Measurements from ENCODE around the gene CKS1B.

Gene CKS1B

GRCh38 chr1:154958681-154959425 lies 15.6 kb upstream of the CKS1B start:
- TF ChIP-seq RAD21 (IDR thresholded peaks at IDR 0.05; ENCODE audit: low read depth) = no peak

- TF ChIP-seq TAF1 (IDR thresholded peaks at IDR 0.05; ENCODE audit: low read depth) = no peak
- TF ChIP-seq ZBTB7A (IDR thresholded peaks at IDR 0.05; ENCODE audit: low read depth) = no peak
- no peak for TF ChIP-seq EP300 (IDR thresholded peaks at IDR 0.05; ENCODE audit: borderline replicate concordance)
- no peak for TF ChIP-seq TEAD4 (IDR thresholded peaks at IDR 0.05)
- no peak for TF ChIP-seq EGR1 (IDR thresholded peaks at IDR 0.05)
Measured at GRCh38 chr1:154959426-154959780, 15.1 kb upstream of the CKS1B start.

- TF ChIP-seq, protein P1, sequence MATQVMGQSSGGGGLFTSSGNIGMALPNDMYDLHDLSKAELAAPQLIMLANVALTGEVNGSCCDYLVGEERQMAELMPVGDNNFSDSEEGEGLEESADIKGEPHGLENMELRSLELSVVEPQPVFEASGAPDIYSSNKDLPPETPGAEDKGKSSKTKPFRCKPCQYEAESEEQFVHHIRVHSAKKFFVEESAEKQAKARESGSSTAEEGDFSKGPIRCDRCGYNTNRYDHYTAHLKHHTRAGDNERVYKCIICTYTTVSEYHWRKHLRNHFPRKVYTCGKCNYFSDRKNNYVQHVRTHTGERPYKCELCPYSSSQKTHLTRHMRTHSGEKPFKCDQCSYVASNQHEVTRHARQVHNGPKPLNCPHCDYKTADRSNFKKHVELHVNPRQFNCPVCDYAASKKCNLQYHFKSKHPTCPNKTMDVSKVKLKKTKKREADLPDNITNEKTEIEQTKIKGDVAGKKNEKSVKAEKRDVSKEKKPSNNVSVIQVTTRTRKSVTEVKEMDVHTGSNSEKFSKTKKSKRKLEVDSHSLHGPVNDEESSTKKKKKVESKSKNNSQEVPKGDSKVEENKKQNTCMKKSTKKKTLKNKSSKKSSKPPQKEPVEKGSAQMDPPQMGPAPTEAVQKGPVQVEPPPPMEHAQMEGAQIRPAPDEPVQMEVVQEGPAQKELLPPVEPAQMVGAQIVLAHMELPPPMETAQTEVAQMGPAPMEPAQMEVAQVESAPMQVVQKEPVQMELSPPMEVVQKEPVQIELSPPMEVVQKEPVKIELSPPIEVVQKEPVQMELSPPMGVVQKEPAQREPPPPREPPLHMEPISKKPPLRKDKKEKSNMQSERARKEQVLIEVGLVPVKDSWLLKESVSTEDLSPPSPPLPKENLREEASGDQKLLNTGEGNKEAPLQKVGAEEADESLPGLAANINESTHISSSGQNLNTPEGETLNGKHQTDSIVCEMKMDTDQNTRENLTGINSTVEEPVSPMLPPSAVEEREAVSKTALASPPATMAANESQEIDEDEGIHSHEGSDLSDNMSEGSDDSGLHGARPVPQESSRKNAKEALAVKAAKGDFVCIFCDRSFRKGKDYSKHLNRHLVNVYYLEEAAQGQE (IDR thresholded peaks at IDR 0.05; ENCODE audit: low read depth) = no peak
- no peak for TF ChIP-seq YY1 (IDR thresholded peaks at IDR 0.05; ENCODE audit: low read depth)
- no peak for TF ChIP-seq ZBTB7A (IDR thresholded peaks at IDR 0.05; ENCODE audit: low read depth)
- no peak for TF ChIP-seq CREB1 (IDR thresholded peaks at IDR 0.05; ENCODE audit: low read depth)
- TF ChIP-seq TAF1 (IDR thresholded peaks at IDR 0.05; ENCODE audit: low read depth) = no peak
- TF ChIP-seq EP300 (IDR thresholded peaks at IDR 0.05; ENCODE audit: borderline replicate concordance) = no peak
- TF ChIP-seq CEBPB (IDR thresholded peaks at IDR 0.05) = no peak
- no peak for TF ChIP-seq TCF12 (IDR thresholded peaks at IDR 0.05; ENCODE audit: low read depth)
- TF ChIP-seq, protein P2, sequence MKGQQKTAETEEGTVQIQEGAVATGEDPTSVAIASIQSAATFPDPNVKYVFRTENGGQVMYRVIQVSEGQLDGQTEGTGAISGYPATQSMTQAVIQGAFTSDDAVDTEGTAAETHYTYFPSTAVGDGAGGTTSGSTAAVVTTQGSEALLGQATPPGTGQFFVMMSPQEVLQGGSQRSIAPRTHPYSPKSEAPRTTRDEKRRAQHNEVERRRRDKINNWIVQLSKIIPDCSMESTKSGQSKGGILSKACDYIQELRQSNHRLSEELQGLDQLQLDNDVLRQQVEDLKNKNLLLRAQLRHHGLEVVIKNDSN (IDR thresholded peaks at IDR 0.05) = no peak
- no peak for TF ChIP-seq TEAD4 (IDR thresholded peaks at IDR 0.05)
- no peak for TF ChIP-seq FOXM1 (IDR thresholded peaks at IDR 0.05; ENCODE audit: borderline replicate concordance, low read depth)
- TF ChIP-seq NFIC (IDR thresholded peaks at IDR 0.05) = no peak
- no peak for TF ChIP-seq MAX (IDR thresholded peaks at IDR 0.05)
- no peak for TF ChIP-seq RAD21 (IDR thresholded peaks at IDR 0.05; ENCODE audit: low read depth)
Measured at GRCh38 chr1:154960446-154961136, 13.9 kb upstream of the CKS1B start.

- peak; percentile 16; the same call in 1 of the 2 replicates for TF ChIP-seq MAX (IDR thresholded peaks at IDR 0.05)
- peak; percentile 76 for TF ChIP-seq TAF1 (IDR thresholded peaks at IDR 0.05; ENCODE audit: low read depth)
- TF ChIP-seq ZBTB7A (IDR thresholded peaks at IDR 0.05; ENCODE audit: low read depth) = peak; percentile 77; the same call in 1 of the 2 replicates
- no peak; the same call in 1 of the 2 replicates for TF ChIP-seq CEBPB (IDR thresholded peaks at IDR 0.05)
- TF ChIP-seq, protein P2 (IDR thresholded peaks at IDR 0.05) = no peak
- TF ChIP-seq FOXM1 (IDR thresholded peaks at IDR 0.05; ENCODE audit: borderline replicate concordance, low read depth) = no peak
- peak; percentile 42; the same call in 1 of the 2 replicates for TF ChIP-seq EP300 (IDR thresholded peaks at IDR 0.05; ENCODE audit: borderline replicate concordance)
- TF ChIP-seq RAD21 (IDR thresholded peaks at IDR 0.05; ENCODE audit: low read depth) = peak; percentile 30; the same call in 1 of the 2 replicates
- no peak; the same call in 1 of the 2 replicates for TF ChIP-seq NFIC (IDR thresholded peaks at IDR 0.05)
- TF ChIP-seq CREB1 (IDR thresholded peaks at IDR 0.05; ENCODE audit: low read depth) = 0 out of 2 replicates have a peak, but pooled peaks have one; percentile 27
- TF ChIP-seq TEAD4 (IDR thresholded peaks at IDR 0.05) = no peak
- TF ChIP-seq TCF12 (IDR thresholded peaks at IDR 0.05; ENCODE audit: low read depth) = peak; percentile 0; the same call in 1 of the 2 replicates
- TF ChIP-seq, protein P1 (IDR thresholded peaks at IDR 0.05; ENCODE audit: low read depth) = peak; percentile 6; the same call in 1 of the 2 replicates
- peak; percentile 62 for TF ChIP-seq YY1 (IDR thresholded peaks at IDR 0.05; ENCODE audit: low read depth)
Measured at GRCh38 chr1:154961207-154962155, 13.0 kb upstream of the CKS1B start, which contains the start of gene PYGO2. Gene PYGO2, minus strand, starts transcription at chr1:154961782. Its CDS starts 206 bp downstream, at chr1:154961576.
